Central memory CD8-positive, alpha-beta T cell (primary cell): ENCODE data around the gene FBXO27.
A peak's percentile ranks its signal among the peaks of the same experiment; 100 is the strongest.
"Not testable (repeated sequence)": the region's sequence is repeated elsewhere in the genome, so short reads cannot be mapped to it uniquely, and the experiment has no call there.

Experiments used
- ATAC-seq: fragments of 150-1000 bp; cut with Tn5 transposase; replicated peaks from 2 replicates; pipeline ENCODE4 v1.10.0; 2022; ENCODE audit warnings: mild to moderate bottlenecking, moderate FRiP score, moderate number of reproducible peaks; ENCODE audit not compliant: poor library complexity, severe bottlenecking; ENCODE audit errors: extremely low read depth
- DNase-seq, 2 donors: peaks; one replicate each; pipeline ENCODE4 v3.0.0; 2021; ENCODE audit warnings: low spot score in 2 of 2
- H3K27ac Mint-ChIP-seq: one replicate; pipeline ENCODE4 v1.8.0; 2022; ENCODE audit warnings: low read depth, mild to moderate bottlenecking, moderate library complexity, mixed read lengths
- H3K27me3 Mint-ChIP-seq: one replicate; pipeline ENCODE4 v1.8.0; 2022; ENCODE audit warnings: mixed read lengths
- H3K36me3 Mint-ChIP-seq: one replicate; pipeline ENCODE4 v1.8.0; 2022; ENCODE audit warnings: mild to moderate bottlenecking, moderate library complexity, mixed read lengths; ENCODE audit not compliant: insufficient read depth
- H3K4me1 Mint-ChIP-seq: one replicate; pipeline ENCODE4 v1.8.0; 2022; ENCODE audit warnings: mixed read lengths
- H3K4me3 Mint-ChIP-seq: one replicate; pipeline ENCODE4 v1.8.0; 2022; ENCODE audit warnings: mild to moderate bottlenecking, moderate library complexity, mixed read lengths
- H3K9me3 Mint-ChIP-seq: one replicate; pipeline ENCODE4 v1.8.0; 2022; ENCODE audit warnings: mixed read lengths

FBXO27 gene, protein sequence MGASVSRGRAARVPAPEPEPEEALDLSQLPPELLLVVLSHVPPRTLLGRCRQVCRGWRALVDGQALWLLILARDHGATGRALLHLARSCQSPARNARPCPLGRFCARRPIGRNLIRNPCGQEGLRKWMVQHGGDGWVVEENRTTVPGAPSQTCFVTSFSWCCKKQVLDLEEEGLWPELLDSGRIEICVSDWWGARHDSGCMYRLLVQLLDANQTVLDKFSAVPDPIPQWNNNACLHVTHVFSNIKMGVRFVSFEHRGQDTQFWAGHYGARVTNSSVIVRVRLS

DNA sequence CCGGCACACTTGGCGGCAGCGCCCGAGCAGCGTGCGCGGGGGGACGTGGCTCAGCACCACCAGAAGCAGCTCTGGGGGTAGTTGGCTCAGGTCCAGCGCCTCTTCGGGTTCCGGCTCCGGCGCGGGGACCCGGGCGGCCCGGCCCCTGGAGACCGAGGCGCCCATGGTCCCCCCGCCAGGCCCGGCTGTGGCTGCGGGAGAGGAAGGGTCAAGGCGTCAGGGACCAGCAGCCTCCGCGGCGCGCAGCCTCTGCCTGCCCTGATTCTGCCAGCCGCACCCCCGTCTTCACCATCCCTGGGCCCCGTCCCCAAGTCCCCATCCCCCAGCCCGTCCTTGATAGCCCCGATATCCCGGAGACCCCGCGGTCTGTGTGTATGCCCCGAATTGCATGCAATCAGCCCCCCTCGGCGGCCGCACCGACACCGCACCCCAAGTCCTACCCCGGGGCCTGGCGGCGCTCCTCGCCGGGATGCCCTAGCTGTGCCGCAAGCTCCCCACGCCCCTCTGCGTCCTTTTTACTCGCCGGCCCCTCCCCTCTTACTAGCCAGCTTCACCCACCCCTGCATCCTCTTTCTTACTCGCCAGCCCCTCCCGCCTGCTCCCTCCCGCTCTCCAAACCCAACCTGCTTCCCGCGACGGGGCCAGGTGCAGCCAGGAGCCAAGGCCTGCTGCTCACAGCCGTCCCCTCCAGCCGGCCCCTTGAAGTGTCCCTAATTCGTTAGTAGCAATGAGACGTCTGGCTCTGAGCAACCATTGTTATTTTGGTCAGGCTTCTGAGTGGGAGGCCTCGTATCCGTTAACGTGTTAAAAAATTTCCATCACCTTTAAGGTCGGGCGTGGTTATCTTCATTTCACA lies at the start of gene FBXO27:
Gene FBXO27 (minus strand): TSS at position 487 of the 856 bp plus-strand sequence. CDS start 322 bp downstream, at position 165.
- peaks cover 9% of the 10 kb centered on the region for H3K27me3 Mint-ChIP-seq
- ATAC-seq: no peak

DNA sequence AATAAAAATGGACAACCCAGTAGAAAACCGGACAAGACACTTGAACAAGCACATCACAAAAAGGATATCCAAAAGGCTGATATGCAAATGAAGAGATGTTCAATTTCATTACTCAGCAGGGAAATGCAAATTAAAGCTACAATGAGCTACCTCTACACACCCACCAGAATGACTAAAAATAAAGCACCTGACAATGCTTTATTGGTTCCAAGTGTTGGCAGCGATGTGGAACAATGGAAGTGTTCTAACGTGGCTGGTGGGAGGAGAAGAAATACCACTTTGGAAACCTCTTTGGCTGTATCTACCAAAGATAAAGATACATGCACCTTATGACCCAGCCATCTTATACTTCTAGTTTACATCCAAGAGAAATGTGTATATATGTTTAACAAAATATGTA lies 48.1 kb upstream of the FBXO27 start:
- H3K4me1 Mint-ChIP-seq: peaks cover 20% of the 10 kb centered on the region
- no peak for ATAC-seq
- no peak for DNase-seq
- no peaks in the 10 kb centered on the region for H3K36me3 Mint-ChIP-seq
- H3K27ac Mint-ChIP-seq: no peak overlapping the region
- no peaks in the 10 kb centered on the region for H3K9me3 Mint-ChIP-seq
- peaks cover 62% of the 10 kb centered on the region for H3K27me3 Mint-ChIP-seq
- no peak overlapping the region for H3K4me3 Mint-ChIP-seq

More for the DNA sequence above, at the start of gene FBXO27:
- Mint-ChIP-seq H3K36me3 (peaks cover 1% of the 10 kb centered on the region), H3K4me3 (peak within 1 kb of the TSS; percentile 75), H3K27ac (no peak within 1 kb of the TSS), H3K4me1 (peaks cover 6% of the 10 kb centered on the region), H3K9me3 (no peaks in the 10 kb centered on the region)
- no peak for DNase-seq

DNA sequence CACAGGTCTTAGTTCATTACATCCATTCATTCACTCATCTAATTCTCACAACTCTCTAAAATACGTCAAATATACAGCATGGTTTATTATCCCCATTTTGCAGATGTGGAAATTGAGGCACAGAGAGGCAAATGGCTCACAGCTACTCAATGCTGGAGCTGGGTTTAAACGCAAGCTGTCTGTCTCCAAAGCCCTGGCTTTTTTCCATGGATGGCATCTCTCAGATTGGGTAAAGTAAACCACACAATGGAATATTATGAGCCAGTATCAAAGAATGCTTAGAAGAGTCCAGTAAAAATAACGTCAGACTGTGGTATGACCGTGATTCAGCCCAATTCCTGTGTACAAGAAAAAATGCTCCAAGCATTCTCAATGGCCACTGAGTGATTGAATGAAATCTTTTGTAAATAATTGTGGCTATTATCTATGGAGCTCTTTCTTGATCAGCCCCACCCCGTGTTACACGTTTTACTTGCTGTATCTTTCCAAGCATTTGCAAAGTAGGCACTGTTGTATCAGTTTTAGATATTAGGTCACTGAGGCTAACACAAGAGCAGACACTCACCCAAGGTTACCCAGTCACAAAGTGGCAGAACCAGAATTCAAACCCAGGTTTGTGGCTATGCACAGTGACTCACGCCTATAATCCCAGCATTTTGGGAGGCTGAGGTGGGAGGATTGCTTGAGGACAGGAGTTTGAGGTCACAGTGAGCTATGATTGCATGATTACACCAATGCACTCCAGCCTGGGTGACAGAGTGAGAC lies 46.3 kb upstream of the FBXO27 start:
- ATAC-seq (no peak), DNase-seq (no peak)
- Mint-ChIP-seq H3K27me3 (peaks cover 44% of the 10 kb centered on the region), H3K4me1 (peaks cover 22% of the 10 kb centered on the region), H3K9me3 (no peaks in the 10 kb centered on the region), H3K4me3 (no peak overlapping the region), H3K27ac (no peak overlapping the region), H3K36me3 (peaks cover 3% of the 10 kb centered on the region)

DNA sequence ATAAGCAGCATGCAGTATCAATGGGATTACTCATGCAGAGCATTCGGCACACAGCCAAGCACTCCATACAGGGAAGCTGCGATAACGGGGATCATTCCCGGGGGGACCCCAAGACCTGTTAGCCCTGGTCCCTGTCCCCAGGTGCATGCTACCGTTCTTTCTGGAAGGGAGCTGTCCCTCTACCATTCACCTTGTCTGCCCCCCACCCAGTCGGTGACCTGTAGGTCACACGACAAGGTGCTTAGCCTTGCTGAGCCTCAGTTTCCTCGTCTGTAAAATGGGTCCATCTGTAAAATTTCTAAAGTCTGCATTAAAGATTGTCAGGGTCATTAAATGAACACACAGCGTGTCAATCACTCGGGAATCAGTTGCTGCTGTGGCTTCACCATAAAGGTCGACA lies 45.0 kb upstream of the FBXO27 start:
- H3K9me3 Mint-ChIP-seq: no peaks in the 10 kb centered on the region
- peaks cover 32% of the 10 kb centered on the region for H3K27me3 Mint-ChIP-seq
- ATAC-seq (no peak), DNase-seq (no peak)
- no peak overlapping the region for H3K4me3 Mint-ChIP-seq
- peaks cover 4% of the 10 kb centered on the region for H3K36me3 Mint-ChIP-seq
- H3K27ac Mint-ChIP-seq: peak overlapping the region; percentile 44
- H3K4me1 Mint-ChIP-seq: peaks cover 14% of the 10 kb centered on the region

DNA sequence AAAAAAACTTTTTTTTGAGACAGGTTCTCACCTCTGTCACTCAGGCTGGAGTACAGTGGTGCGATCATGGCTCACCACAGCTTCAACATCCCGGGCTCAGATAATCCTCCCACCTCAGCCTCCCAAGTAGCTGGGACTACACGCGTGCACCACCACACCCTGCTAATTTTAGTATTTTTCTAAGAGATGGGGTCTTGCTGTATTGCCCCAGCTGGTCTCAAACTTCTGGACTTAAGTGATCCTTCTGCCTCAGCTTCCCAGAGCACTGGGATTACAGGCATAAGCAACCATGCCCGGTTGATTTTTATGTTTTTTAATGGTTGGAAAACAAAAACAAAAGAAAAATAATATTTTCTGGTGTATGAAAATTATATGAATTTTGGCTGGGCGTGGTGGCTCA lies 42.6 kb upstream of the FBXO27 start:
- Mint-ChIP-seq H3K27ac (no peak overlapping the region), H3K4me3 (no peak overlapping the region), H3K36me3 (peaks cover 4% of the 10 kb centered on the region), H3K9me3 (no peaks in the 10 kb centered on the region), H3K27me3 (peaks cover 22% of the 10 kb centered on the region), H3K4me1 (peaks cover 14% of the 10 kb centered on the region)
- ATAC-seq: no peak
- DNase-seq: no peak

DNA sequence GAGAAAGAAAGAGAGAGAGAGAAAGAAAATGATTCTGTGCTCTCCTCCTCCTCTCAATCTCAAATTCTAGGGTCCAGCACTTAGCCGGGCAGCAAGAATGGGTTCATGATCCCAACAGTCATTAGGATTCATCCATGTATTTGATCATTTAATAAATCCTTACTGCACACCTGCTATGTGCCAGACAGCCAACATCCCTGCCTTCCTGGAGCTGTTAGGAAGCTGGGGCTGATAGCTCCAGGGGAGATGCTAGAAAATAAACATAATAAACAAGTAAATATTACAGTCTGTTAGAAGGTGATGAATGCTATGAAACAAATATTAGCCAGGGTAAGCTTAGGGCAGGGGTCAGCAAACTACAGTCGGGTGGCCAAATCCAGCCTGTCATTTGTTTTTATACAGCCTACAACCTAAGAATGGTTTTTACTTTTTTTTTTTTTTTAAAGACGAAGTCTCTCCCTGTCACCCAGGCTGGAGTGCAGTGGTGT lies 41.9 kb upstream of the FBXO27 start:
- ATAC-seq (no peak), DNase-seq (no peak)
- Mint-ChIP-seq H3K4me3 (peak overlapping the region; percentile 64), H3K4me1 (peaks cover 14% of the 10 kb centered on the region), H3K27me3 (peaks cover 22% of the 10 kb centered on the region), H3K36me3 (peaks cover 4% of the 10 kb centered on the region), H3K9me3 (no peaks in the 10 kb centered on the region), H3K27ac (peak overlapping the region; percentile 99)

DNA sequence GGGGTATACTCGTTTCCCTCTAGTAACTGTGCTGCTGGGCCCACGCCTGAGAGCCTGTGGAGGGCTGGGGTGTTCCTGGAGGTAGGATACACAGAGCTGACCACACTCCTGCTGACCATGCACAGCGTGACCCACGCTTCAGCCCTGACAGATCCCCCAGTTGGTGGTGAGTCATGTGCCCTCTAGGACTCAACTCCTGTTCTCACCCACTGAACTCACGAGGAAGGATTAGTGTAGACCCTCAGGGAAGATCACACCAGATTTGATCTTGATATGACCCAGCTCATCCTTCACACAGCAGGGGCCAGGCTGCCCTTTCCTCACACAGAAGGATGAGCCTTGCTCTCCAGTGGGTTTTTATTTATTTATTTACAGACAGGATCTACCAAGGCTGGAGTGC lies 38.5 kb upstream of the FBXO27 start:
- H3K27ac Mint-ChIP-seq: no peak overlapping the region
- H3K36me3 Mint-ChIP-seq: peaks cover 7% of the 10 kb centered on the region
- peaks cover 14% of the 10 kb centered on the region for H3K4me1 Mint-ChIP-seq
- H3K4me3 Mint-ChIP-seq: no peak overlapping the region
- peaks cover 2% of the 10 kb centered on the region for H3K27me3 Mint-ChIP-seq
- H3K9me3 Mint-ChIP-seq: no peaks in the 10 kb centered on the region
- ATAC-seq (no peak), DNase-seq (no peak)

DNA sequence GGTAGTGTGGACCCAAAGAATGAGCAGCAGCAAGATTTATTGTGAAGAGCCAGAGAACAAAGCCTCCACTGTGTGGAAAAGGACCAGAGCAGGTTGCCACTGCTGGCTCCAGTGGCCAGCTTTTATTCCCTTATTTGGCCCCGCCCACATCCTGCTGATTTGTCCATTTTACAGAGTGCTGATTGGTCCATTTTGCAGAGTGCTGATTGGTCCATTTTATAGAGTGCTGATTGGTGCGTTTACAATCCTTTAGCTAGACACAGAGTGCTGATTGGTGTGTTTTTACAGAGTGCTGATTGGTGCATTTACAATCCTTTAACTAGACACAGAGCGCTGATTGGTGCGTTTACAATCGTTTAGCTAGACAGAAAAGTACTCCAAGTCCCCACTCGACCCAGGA lies 35.9 kb upstream of the FBXO27 start:
- not testable (repeated sequence) for H3K4me1 Mint-ChIP-seq, H3K27me3 Mint-ChIP-seq, H3K36me3 Mint-ChIP-seq, H3K4me3 Mint-ChIP-seq, DNase-seq, H3K9me3 Mint-ChIP-seq, H3K27ac Mint-ChIP-seq, ATAC-seq

DNA sequence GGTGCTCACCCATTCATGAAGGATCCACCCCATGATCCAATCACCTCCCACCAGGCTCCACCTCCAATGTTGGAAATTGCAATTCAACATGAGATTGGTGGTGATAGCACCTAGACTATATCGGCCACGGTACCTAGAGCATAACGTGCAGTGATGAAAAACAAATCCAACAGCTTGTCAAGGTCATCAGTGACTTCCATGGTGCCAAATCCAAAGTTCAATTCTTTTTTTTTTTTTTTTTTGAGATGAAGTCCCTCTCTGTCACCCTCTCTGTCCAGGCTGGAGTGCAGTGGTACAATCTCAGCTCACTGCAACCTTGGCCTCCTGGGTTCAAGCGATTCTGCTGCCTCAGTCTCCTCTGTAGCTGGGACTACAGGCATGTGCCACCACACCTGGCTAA lies 34.8 kb upstream of the FBXO27 start:
- no peaks in the 10 kb centered on the region for H3K27me3 Mint-ChIP-seq
- peaks cover 6% of the 10 kb centered on the region for H3K4me1 Mint-ChIP-seq
- H3K4me3 Mint-ChIP-seq: no peak overlapping the region
- peaks cover 3% of the 10 kb centered on the region for H3K36me3 Mint-ChIP-seq
- DNase-seq (no peak), ATAC-seq (no peak)
- no peaks in the 10 kb centered on the region for H3K9me3 Mint-ChIP-seq
- no peak overlapping the region for H3K27ac Mint-ChIP-seq

DNA sequence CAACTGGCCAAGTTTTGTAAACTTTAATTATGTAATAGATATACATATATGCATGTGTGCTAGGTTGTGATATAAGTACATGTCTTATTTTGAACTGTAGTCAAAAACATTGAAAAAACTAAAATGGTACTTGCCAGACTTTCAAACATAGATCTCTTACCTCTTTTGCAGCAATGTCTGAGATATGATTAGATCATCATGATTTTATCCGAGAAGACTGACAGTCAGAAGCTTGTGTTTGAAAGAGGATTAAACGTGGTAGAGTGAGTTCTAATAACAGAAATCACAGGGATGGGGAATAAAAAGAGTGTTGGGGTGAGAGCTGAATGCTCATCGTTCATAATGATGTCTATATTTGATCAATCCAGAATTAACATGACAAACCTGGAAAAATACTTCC lies 33.6 kb upstream of the FBXO27 start:
- Mint-ChIP-seq H3K4me3 (no peak overlapping the region), H3K4me1 (peaks cover 15% of the 10 kb centered on the region), H3K27me3 (no peaks in the 10 kb centered on the region), H3K9me3 (no peaks in the 10 kb centered on the region), H3K27ac (no peak overlapping the region), H3K36me3 (peaks cover 6% of the 10 kb centered on the region)
- ATAC-seq (no peak), DNase-seq (no peak)

DNA sequence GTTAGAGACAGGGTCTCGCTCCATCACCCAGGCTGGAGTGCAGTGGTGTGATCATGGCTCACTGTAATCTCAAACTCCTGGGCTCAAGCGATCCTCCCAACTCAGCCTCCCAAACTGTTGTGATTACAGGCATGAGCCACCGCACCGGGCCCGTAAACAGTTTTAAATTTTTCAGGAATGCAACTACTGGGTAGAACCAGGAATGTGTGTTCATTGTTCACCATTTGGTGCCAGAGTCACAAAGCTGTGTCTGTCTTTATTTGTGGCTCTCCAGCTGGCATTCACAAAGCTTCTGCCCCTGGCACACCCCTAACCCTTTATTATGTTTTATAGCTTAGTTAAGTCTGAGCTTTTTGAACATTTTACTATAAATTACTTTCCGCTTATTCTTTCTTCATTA lies 32.1 kb upstream of the FBXO27 start:
- Mint-ChIP-seq H3K9me3 (no peaks in the 10 kb centered on the region), H3K27me3 (no peaks in the 10 kb centered on the region), H3K4me3 (no peak overlapping the region), H3K27ac (no peak overlapping the region), H3K36me3 (peaks cover 6% of the 10 kb centered on the region), H3K4me1 (peaks cover 15% of the 10 kb centered on the region)
- no peak for DNase-seq
- no peak for ATAC-seq

DNA sequence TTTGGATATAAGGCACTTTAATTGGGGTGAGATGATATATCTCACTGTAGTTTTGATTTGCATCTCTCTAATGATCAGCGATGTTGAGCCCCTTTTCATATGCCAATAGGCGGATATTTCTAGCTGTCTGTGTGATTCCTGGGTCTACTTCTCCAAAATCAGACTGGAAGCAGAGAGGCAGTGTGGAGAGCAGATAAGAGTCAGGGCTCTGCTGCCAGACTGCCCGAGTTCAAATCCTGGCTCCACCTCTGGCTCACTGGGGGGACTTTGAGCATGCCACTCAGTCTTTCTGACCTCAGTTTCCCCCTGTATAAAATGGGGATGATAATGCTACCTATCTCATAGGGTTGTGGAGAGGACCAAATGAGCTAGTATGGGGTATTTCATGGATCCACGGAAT lies 27.8 kb upstream of the FBXO27 start:
- DNase-seq: no peak
- H3K27me3 Mint-ChIP-seq: no peaks in the 10 kb centered on the region
- H3K27ac Mint-ChIP-seq: no peak overlapping the region
- no peak for ATAC-seq
- no peak overlapping the region for H3K4me3 Mint-ChIP-seq
- H3K9me3 Mint-ChIP-seq: no peaks in the 10 kb centered on the region
- peaks cover 9% of the 10 kb centered on the region for H3K4me1 Mint-ChIP-seq
- peaks cover 3% of the 10 kb centered on the region for H3K36me3 Mint-ChIP-seq
